Fibroblast of lung (primary cell): ENCODE measurements around the gene DUSP8.

ENCODE experiments used
- EZH2 ChIP-seq: IDR thresholded peaks from 2 replicates; pipeline ENCODE4 v1.5.1; 2012; ENCODE audit warnings: low read length, control low read depth, mild to moderate bottlenecking; ENCODE audit errors: missing control alignments
- TF ChIP-seq, protein P1 (sequence below), 2 donors: IDR thresholded peaks in 1 of 2; conservative IDR thresholded peaks in 1 of 2; 1 replicate in 1 of 2; 2 replicates in 1 of 2; pipeline ENCODE4 v1.5.1; 2011 to 2012; ENCODE audit warnings: low read length in 2 of 2, control low read depth in 1 of 2, inconsistent platforms in 1 of 2, low read depth in 1 of 2, mild to moderate bottlenecking in 1 of 2

DNA sequence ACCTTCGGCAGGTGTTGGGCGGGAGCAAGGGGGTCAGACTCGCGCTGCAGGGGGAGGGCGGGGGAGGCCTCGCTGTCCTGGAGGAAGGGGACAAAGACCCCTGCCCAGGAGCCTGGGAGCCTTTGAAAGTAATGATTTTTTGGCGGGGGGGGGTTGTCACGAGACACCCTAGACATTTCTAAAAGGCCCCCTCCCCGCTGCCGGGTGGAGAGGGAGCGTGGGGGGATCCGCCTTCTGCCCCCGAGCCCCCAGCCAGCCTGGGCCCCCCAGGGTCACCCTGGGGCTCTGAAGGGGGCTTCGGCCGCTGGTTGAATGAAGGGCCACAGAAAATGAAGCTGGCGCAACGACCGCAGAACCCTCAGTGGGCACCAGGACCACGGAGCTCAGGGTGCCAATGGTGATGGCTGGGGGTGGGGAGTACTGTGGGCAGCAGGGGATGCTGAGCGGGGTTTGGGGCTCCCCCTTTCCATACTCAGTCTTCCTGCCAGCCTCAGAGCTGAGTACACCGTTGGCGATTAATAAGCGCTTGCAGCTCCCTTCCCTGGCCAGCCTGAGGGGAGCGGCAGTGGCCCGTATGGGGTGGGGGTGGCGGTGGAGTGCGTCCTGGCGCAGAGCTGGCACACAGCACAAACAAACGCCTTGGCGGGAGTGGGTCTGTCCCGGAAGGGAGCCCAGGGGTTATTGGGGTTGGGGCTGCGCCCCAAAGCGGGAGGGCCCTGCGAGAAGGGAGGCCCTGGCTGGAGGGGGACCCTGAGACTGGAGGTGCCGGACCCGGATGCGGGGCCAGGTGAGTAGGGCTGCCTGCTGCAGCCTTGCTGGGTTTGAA, 1.2 kb upstream of the DUSP8 start:
- TF ChIP-seq, protein P1, sequence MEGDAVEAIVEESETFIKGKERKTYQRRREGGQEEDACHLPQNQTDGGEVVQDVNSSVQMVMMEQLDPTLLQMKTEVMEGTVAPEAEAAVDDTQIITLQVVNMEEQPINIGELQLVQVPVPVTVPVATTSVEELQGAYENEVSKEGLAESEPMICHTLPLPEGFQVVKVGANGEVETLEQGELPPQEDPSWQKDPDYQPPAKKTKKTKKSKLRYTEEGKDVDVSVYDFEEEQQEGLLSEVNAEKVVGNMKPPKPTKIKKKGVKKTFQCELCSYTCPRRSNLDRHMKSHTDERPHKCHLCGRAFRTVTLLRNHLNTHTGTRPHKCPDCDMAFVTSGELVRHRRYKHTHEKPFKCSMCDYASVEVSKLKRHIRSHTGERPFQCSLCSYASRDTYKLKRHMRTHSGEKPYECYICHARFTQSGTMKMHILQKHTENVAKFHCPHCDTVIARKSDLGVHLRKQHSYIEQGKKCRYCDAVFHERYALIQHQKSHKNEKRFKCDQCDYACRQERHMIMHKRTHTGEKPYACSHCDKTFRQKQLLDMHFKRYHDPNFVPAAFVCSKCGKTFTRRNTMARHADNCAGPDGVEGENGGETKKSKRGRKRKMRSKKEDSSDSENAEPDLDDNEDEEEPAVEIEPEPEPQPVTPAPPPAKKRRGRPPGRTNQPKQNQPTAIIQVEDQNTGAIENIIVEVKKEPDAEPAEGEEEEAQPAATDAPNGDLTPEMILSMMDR (conservative IDR thresholded peaks at IDR 0.05 in 1 of 2, IDR thresholded peaks at IDR 0.05 in 1 of 2; ENCODE audit: low read depth in 1 of 2, low read length in 2 of 2), result no peak
- TF ChIP-seq EZH2, result peak; percentile 95
